Left renal cortex interstitium (tissue), 4 donors: Measurements from ENCODE around the gene HNRNPF. TPM values are rescaled to one million over a fixed set of nuclear protein-coding genes. Genes with fewer than 3 reads are reported as not detected.
"Not testable (repeated sequence)": the region's sequence is repeated elsewhere in the genome, so short reads cannot be mapped to it uniquely, and the experiment has no call there.

Source experiments
- DNase-seq, 4 donors: peaks; one replicate each; pipeline ENCODE4 v3.0.0-alpha.2; 2013; ENCODE audit warnings: low read depth in 4 of 4, low spot score in 2 of 4, missing footprints in 1 of 4
- polyA plus RNA-seq, 4 donors: library from polyadenylated mRNA; unstranded; fragments of 120-200 nt; gene quantifications; one replicate each; pipeline ENCODE4 v1.2.1, GENCODE V29; 2013; ENCODE audit not compliant: insufficient read length in 4 of 4

Gene HNRNPF
- polyA plus RNA-seq, 4 donors = 212 to 228 (median 222) TPM

GRCh38 chr10:43421944-43422343 lies 13.0 kb upstream of the HNRNPF start:
- not testable (repeated sequence) for DNase-seq

GRCh38 chr10:43421519-43421918 lies 12.5 kb upstream of the HNRNPF start:
- no peak for DNase-seq

GRCh38 chr10:43421201-43421507 lies 12.2 kb upstream of the HNRNPF start:
- no peak for DNase-seq

DNA sequence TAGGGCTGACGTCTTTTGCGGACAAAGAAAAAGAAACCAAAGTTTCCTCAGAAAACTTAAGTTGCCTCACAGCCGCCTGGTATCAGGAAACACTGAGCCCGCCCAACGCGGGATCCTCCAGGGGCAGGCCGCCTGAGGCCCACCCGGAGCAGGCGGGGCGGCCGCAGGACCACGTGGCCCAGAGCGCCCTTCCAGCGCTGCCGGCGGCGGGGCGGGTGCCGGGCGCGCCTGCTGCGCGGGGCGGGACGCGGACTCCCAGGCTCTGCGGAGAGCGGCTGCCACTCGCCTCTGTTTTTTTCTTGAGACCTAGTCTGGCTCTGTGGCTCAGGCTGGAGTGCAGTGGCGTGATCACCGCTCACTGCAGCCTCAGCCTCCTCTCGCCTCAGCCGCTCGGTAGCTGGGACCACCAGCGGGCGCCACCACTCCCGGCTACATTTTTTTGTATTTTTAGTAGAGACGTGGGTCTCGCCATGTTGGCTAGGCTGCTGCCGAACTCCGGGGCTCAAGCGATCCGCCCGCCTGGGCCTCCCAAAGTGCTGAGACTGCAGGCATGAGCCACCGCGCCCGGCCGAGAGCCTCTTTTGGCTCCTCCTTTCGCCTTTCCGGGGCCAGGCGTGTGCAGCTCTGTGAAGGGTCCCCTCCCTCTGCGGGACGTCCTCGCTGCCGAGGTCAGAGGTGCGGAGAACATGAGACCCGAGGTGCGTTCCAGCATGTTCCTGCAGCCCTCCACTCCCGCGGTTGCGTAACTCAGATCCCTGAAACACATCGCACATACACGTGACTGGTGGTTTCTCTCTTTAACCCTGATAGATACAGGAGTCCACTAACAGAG lies 11.6 kb upstream of the HNRNPF start:
- peak in 2 of 4 donors; percentile 48 to 71 for DNase-seq

- no peak for DNase-seq
These were observed 11.0 kb upstream of the HNRNPF start for GRCh38 chr10:43419997-43420368.

GRCh38 chr10:43417950-43418768 lies 9.2 kb upstream of the HNRNPF start:
- DNase-seq = no peak

GRCh38 chr10:43415544-43415943 lies 6.6 kb upstream of the HNRNPF start:
- DNase-seq = no peak

DNA sequence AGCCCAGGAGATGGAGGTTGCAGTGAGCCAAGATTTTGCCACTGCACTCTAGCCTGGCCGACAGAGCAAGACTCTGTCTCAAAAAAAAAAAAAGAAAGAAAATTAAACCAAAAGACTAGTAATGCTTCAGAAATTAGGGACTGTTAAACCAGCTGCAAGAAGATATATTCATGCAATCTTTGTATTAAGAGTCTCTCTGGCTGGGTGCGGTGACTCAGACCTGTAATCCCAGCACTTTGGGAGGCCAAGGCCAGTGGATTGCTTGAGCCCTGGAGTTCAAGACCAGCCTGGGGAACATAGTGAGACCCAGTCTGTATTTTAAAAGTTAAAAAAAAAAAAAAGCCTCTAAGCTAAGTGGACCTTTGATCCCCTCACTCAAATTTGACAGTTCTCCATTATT lies 2.5 kb upstream of the HNRNPF start:
- no peak for DNase-seq

DNA sequence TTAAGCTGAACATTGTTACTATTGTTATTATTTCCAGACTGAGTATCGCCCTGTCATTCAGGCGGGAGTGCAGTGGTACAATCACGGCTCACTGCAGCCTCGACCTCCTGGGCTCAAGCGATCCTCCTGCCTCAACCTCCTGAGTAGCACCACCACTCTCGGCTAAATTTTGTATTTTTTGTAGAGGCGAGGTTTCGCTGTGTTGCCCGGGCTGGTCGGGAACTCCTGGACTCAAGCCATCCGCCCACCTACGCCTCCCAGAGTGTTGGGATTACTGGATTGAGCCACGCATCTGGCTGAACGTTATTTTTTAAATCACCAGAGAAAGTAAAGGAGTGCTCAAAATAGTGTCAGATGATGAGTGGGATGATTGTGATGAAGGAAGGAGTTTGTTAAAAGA lies 1.4 kb upstream of the HNRNPF start:
- no peak for DNase-seq

DNA sequence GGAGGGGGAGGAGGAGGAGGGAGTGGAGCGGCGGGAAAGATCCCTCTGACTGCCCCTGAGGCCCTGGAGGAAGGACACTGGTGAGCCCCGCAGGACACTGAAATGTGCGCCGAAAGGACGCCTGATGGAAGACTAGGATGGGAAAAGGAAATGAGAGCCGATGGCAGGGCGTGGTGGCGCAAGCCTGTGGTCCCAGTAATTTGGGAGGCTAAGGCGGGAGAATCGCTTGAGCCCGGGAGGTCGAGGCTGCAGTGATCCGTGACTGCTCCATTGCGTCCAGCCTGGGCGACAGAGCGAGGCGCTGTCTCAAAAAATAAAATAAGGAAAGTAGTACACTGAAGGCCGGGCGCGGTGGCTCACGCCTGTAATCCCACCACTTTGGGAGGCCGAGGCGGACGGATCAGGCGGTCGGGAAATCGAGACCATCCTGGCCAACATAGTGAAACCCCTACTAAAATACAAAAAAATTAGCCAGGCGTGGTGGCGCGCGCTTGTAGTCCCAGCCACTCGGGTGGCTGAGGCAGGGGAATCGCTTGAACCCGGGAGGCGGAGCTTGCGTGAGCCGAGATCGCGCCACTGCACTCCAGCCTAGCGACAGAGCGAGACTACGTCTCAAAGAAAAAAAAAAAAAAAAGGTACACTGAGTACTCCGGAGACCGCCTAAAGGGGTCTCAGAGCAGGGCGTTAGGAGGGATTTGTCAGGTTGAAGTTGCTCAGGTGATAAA lies 561 bp upstream of the HNRNPF start:
- DNase-seq = no peak

DNA sequence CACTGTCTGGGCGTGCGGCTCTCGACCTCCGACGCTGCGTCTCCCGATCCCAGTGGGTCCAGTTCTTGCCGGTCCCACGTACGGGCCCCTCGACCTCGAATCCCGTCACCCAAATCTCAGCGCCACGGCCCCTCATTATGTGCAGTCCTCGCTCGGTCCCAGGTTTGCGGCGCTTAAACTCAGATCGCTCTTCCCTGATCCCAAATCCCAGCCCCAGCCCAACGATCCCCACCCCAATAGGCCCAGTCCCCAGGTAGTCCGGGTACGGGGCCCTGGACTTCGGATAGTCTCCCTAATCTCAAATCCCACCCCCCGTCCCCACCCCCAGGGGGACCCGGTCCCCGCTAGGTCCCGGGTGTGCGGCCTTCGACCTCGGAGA lies 666 bp downstream of the HNRNPF start:
- DNase-seq = no peak

DNA sequence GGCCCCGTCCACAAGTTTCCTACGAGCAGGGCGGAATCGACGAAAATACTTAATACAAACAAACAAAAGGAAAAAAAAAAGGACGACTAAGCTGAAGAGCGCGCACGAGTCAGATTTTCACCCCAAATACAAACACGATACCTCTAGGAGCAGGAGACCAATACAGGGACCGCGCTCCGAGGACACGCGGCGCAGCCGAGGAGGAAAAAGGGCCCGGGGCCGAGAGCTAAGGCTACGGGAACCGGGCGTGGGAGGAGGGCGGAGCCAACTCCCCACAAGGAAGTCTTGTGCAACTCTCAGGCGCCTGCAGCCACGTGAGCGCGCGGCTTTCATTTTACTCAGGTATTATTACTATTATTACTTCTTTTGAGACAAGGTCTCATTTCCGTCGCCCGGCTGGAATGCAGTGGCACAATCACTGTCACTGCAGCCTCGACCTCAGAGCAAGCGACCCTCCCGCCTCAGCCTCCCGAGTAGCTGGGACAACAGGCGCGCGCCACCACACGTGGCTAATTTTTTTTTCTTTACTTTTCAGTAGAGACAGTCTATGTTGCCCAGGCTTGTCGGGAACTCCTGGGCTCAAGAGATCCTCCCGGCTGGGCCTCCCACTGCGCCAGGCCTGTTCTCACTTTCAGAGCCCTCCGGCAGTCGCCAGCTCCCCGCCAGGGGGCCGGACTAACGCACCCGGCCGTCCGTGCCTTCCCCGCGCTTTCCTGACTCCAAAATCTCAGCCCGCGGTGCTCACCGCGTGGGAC lies 1.2 kb downstream of the HNRNPF start:
- peak; percentile 65 to 80 (median 76) for DNase-seq

GRCh38 chr10:43407148-43407575 lies 1.8 kb downstream of the HNRNPF start:
- no peak for DNase-seq

- no peak for DNase-seq
These were observed 4.3 kb downstream of the HNRNPF start for GRCh38 chr10:43404704-43405084.

DNA sequence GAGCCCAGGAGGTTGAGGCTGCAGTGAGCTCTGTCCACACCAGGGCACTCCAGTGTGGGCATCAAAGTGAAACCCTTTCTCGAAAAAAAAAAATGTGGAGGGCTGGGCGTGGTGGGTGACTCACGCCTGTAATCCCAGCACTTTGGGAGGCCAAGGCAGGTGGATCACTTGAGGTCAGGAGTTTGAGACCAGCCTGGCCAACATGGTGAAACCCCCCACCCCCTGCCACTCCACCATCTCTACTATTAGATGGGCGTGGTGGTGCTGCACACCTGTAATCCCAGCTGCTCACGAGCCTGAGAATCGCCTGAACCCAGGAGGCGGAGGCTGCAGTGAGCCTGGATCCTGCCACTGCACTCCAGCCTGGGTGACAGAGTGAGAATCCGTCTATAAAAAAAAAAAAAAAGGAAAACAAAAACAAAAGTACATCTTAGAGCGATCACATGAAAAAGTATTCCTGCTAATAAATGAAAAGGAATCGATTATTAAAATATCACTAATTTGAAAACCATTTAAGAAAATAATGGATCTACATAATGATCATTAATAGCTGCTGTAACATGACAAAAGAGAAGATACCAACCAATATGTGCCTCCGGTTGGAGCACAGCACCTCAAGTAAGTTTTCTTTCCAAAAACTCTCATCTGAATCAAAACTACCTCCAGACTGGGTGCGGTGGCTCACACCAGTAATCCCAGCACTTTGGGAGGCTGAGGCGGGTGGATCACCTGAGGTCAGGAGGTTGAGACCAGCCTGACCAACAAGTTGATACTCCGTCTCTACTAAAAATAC lies 4.9 kb downstream of the HNRNPF start:
- DNase-seq = no peak

GRCh38 chr10:43402880-43403452 lies 6.0 kb downstream of the HNRNPF start:
- DNase-seq = no peak

GRCh38 chr10:43402176-43402575 lies 6.8 kb downstream of the HNRNPF start:
- no peak for DNase-seq

DNA sequence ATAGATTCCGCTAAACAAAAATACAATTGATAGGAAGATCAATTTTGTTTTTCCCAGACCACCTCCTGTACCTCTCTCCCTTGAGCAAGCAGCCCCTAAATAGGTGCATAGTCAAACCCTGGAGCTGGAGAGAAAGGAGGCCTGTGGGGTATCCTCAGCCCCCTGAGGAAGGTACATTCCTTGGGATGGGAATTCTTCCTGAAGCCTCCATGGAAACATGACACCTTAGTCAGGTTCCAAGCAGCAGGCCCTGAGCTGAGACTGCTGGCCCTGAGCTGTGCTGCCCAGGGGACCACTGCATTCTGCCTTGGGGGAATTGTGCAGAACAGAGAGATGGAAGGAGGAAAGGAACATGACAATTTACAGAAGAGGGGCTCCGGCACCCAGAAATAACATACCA lies 7.4 kb downstream of the HNRNPF start:
- DNase-seq = no peak
